Parathyroid adenoma (tissue), 2 donors: Measurements from ENCODE around the gene MYG1.
A peak's percentile ranks its signal among the peaks of the same experiment; 100 is the strongest.

Experiments
- H2AFZ ChIP-seq: fragments of 300-600 bp; sonication (generic); one replicate; pipeline ENCODE4 v1.7.0; 2017; ENCODE audit warnings: antibody characterized with exemption, mild to moderate bottlenecking
- H3K27ac ChIP-seq: fragments of 300-600 bp; sonication (generic); one replicate; pipeline ENCODE4 v1.7.0; 2017
- H3K27me3 ChIP-seq: fragments of 300-600 bp; sonication (generic); one replicate; pipeline ENCODE4 v1.7.0; 2017; ENCODE audit warnings: low read length; ENCODE audit not compliant: control insufficient read depth, insufficient read depth
- H3K36me3 ChIP-seq: fragments of 300-600 bp; sonication (generic); one replicate; pipeline ENCODE4 v1.7.0; 2017; ENCODE audit warnings: low read length; ENCODE audit not compliant: control insufficient read depth, insufficient read depth
- H3K4me1 ChIP-seq: fragments of 300-600 bp; sonication (generic); one replicate; pipeline ENCODE4 v1.7.0; 2017; ENCODE audit warnings: control low read depth
- H3K4me2 ChIP-seq: fragments of 300-600 bp; sonication (generic); one replicate; pipeline ENCODE4 v1.7.0; 2017; ENCODE audit warnings: low read length
- H3K4me3 ChIP-seq: fragments of 300-600 bp; sonication (generic); one replicate; pipeline ENCODE4 v1.7.0; 2017; ENCODE audit warnings: low read depth, low read length
- H3K79me2 ChIP-seq: fragments of 300-600 bp; sonication (generic); one replicate; pipeline ENCODE4 v1.7.0; 2017; ENCODE audit warnings: control low read depth
- H3K9ac ChIP-seq: fragments of 300-600 bp; sonication (generic); one replicate; pipeline ENCODE4 v1.7.0; 2017; ENCODE audit warnings: mild to moderate bottlenecking
- H3K9me3 ChIP-seq: fragments of 300-600 bp; sonication (generic); one replicate; pipeline ENCODE4 v1.7.0; 2017; ENCODE audit warnings: low read length; ENCODE audit not compliant: control insufficient read depth
- TF ChIP-seq, protein P1 (sequence below): fragments of 300-600 bp; sonication (generic); IDR thresholded peaks from one replicate; pipeline ENCODE4 v1.7.0; 2017; ENCODE audit warnings: antibody characterized with exemption, mild to moderate bottlenecking
- donor health status: primary hyperparathyroidism.

Gene MYG1

DNA sequence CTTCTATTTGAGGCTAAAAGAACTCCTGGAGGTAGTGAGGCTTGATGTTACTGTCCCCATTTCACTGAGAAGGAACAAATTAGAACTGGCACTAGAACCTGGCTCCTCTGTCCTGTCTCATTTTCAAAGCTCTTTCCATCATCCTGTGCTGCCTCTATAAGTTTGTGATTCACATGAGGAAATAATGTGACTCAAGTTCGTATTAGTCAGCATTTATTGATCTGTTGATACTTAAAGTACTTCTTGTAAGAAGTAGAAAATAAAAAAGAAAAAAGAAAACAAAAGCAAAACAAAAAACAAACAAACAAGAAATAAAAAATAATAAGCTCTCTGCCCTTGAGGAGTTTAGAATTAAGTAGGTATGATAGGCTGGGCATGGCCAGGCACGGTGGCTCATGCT, 33.7 kb upstream of the MYG1 start:
- Histone ChIP-seq H3K27me3 (no peaks in the 10 kb centered on the region), H3K4me1 (no peaks in the 10 kb centered on the region), H3K9me3 (no peaks in the 10 kb centered on the region), H3K36me3 (no peaks in the 10 kb centered on the region), H3K4me3 (no peak overlapping the region), H2AFZ (no peak overlapping the region), H3K79me2 (no peaks in the 10 kb centered on the region), H3K9ac (no peak overlapping the region), H3K27ac (no peak overlapping the region), H3K4me2 (no peak overlapping the region)
- TF ChIP-seq, protein P1, sequence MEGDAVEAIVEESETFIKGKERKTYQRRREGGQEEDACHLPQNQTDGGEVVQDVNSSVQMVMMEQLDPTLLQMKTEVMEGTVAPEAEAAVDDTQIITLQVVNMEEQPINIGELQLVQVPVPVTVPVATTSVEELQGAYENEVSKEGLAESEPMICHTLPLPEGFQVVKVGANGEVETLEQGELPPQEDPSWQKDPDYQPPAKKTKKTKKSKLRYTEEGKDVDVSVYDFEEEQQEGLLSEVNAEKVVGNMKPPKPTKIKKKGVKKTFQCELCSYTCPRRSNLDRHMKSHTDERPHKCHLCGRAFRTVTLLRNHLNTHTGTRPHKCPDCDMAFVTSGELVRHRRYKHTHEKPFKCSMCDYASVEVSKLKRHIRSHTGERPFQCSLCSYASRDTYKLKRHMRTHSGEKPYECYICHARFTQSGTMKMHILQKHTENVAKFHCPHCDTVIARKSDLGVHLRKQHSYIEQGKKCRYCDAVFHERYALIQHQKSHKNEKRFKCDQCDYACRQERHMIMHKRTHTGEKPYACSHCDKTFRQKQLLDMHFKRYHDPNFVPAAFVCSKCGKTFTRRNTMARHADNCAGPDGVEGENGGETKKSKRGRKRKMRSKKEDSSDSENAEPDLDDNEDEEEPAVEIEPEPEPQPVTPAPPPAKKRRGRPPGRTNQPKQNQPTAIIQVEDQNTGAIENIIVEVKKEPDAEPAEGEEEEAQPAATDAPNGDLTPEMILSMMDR, result no peak

DNA sequence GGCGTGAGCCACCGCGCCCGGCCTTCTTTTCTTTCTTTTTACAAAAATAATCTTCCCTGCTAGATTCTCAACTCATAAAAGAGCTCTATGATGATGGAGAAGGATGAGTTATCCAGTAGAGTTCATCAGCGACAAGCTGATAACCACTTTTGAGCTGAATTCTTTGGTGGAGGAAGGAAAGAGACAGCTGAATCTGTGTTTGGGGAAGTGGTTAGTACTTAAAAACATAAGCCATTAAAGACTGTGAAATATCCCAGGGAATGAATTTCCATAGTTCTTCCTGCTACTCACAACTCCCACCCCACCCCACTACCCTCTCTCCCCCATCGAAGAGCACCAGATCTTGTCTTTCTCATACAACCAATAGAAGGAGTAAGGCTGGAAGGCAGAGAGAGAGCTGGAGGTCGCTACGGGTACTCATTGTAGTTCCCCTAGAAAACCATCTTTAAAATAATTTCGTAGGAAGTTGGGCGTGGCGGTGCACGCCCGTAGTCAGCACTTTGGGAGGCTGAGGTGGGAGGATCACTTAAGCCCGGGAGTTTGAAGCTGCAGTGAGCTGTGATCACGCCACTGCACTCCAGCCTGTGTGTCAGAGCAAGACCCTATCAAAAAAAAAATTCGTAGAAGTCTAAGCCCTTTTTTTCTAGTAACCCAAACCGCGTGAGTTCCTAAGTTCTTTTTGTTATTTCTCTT, 32.0 kb upstream of the MYG1 start:
- Histone ChIP-seq H3K4me1 (no peaks in the 10 kb centered on the region), H3K36me3 (no peaks in the 10 kb centered on the region), H2AFZ (peak overlapping the region; percentile 81), H3K4me2 (peak overlapping the region; percentile 97), H3K79me2 (no peaks in the 10 kb centered on the region), H3K4me3 (peak overlapping the region; percentile 59), H3K27me3 (no peaks in the 10 kb centered on the region), H3K9me3 (no peaks in the 10 kb centered on the region), H3K9ac (no peak overlapping the region), H3K27ac (no peak overlapping the region)
- TF ChIP-seq, protein P1, result no peak

DNA sequence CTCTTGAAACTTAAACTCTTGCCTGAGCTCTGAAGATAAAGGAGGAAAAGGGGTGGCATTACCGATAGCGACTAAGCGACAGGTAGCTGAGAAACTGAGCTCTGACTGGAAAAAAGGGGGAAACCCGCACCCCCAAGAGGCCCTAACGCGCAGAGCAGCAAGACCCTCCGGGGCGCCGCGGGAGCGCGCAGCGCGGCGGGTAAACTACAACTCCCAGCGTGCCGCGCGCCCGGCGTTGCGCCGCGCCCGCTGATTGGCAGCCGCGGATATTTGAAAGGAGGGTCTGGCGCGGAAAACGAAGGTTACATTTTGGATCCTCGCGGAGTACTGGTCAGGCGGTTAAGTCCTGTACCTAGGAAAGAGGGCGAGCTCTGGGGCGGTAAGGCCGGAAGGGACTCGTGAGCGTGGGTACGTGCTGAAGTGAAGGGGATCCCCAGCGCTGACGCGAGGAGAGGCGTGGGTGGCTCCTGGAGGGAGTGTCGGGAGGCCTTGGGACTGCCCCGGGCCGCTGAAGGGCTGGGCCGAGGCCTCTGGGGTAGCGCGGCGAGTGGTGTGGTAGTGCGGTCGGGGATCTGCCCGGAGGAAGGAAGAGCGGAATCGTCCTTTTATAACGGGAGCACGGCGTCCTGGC, 31.4 kb upstream of the MYG1 start, which contains the start of gene ESPL1:
Gene ESPL1 (plus strand): TSS at position 301 of the 631 bp plus-strand sequence. CDS start 468 bp downstream, outside the sequence.
- Histone ChIP-seq H3K27ac (no peak within 1 kb of the TSS), H3K4me1 (no peaks in the 10 kb centered on the region), H2AFZ (peak within 1 kb of the TSS; percentile 81), H3K79me2 (no peaks in the 10 kb centered on the region), H3K9ac (no peak within 1 kb of the TSS), H3K36me3 (no peaks in the 10 kb centered on the region), H3K9me3 (no peaks in the 10 kb centered on the region), H3K4me3 (peak within 1 kb of the TSS; percentile 59), H3K4me2 (peak within 1 kb of the TSS; percentile 97), H3K27me3 (no peaks in the 10 kb centered on the region)
- TF ChIP-seq, protein P1, result no peak

DNA sequence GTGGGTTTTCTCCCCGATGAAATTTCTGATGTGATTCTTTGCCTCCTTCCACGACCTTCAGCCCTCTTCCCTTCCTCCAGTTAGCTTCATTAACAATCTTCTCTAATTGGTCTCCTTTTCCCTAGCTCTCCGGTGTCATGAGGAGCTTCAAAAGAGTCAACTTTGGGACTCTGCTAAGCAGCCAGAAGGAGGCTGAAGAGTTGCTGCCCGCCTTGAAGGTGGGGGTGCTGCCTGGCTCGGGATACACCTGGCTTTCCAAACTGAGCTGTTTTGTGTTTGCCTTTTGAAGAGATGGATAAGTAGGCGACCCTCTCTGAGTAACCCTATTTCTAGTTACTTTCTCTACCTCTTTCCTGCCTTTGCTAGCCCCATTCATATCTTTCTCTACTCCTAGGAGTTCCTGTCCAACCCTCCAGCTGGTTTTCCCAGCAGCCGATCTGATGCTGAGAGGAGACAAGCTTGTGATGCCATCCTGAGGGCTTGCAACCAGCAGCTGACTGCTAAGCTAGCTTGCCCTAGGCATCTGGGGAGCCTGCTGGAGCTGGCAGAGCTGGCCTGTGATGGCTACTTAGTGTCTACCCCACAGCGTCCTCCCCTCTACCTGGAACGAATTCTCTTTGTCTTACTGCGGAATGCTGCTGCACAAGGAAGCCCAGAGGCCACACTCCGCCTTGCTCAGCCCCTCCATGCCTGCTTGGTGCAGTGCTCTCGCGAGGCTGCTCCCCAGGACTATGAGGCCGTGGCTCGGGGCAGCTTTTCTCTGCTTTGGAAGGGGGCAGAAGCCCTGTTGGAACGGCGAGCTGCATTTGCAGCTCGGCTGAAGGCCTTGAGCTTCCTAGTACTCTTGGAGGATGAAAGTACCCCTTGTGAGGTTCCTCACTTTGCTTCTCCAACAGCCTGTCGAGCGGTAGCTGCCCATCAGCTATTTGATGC, 30.6 kb upstream of the MYG1 start:
- Histone ChIP-seq H3K9ac (no peak overlapping the region), H2AFZ (peak overlapping the region; percentile 81), H3K79me2 (no peaks in the 10 kb centered on the region), H3K36me3 (no peaks in the 10 kb centered on the region), H3K27ac (no peak overlapping the region), H3K4me3 (peak overlapping the region; percentile 59), H3K27me3 (no peaks in the 10 kb centered on the region), H3K9me3 (no peaks in the 10 kb centered on the region), H3K4me2 (peak overlapping the region; percentile 97), H3K4me1 (no peaks in the 10 kb centered on the region)
- TF ChIP-seq, protein P1, result no peak
